B cell (primary cell): Measurements from ENCODE around the gene KRAS. TPM values are rescaled to one million over a fixed set of nuclear protein-coding genes. Genes with fewer than 3 reads are reported as not detected.

ENCODE experiments used
- ATAC-seq: fragments of 200-7000 bp; cut with Tn5 transposase; one replicate; pipeline ENCODE4 v1.10.0; 2021; ENCODE audit warnings: low read depth, mild to moderate bottlenecking, moderate number of reproducible peaks, moderate library complexity
- CTCF ChIA-PET: fragments of 350-600 bp; sonication (Branson Sonifier 250); formaldehyde crosslinking; loops from one replicate; lab custom pipeline; 2021; ENCODE audit warnings: antibody characterized with exemption, inconsistent platforms; lab: Charles Lee
- POLR2A ChIA-PET: fragments of 350-600 bp; sonication (Branson Sonifier 250); formaldehyde crosslinking; loops from one replicate; lab custom pipeline; 2021; ENCODE audit warnings: antibody characterized with exemption; lab: Charles Lee
- DNase-seq: peaks from one replicate; pipeline ENCODE4 v3.0.0; 2013
- H2AFZ ChIP-seq: 2 replicates; pipeline ENCODE4 v1.6.1; 2012; ENCODE audit warnings: mild to moderate bottlenecking, low read depth, low read length; ENCODE audit not compliant: insufficient read depth, poor library complexity, severe bottlenecking
- H3K27ac ChIP-seq, 2 donors: 1 replicate in 1 of 2; 2 replicates in 1 of 2; pipeline ENCODE4 v1.5.1; 2012 to 2013; ENCODE audit warnings: low read length in 2 of 2, mild to moderate bottlenecking in 2 of 2, moderate library complexity in 1 of 2
- H3K27me3 ChIP-seq, 4 experiments: fragments of 200-600 bp in 1 of 4; sonication (generic) in 1 of 4; replicated peaks in 1 of 4; 1 replicate in 2 of 4; 2 replicates in 2 of 4; pipeline versions ENCODE4 v1.6.1 to v1.7.0; 2013 to 2016; ENCODE audit warnings: low read length in 3 of 4, mild to moderate bottlenecking in 2 of 4, mixed read lengths in 1 of 4, moderate library complexity in 1 of 4; ENCODE audit not compliant: insufficient read depth in 4 of 4, control insufficient read depth in 3 of 4; ENCODE audit errors: control extremely low read depth in 1 of 4
- H3K36me3 ChIP-seq, 2 experiments: replicated peaks in 1 of 2; 1 replicate in 1 of 2; 2 replicates in 1 of 2; pipeline versions ENCODE4 v1.6.1 to v1.7.1; 2013; ENCODE audit warnings: low read length in 1 of 2; ENCODE audit not compliant: insufficient read depth in 2 of 2, control insufficient read depth in 1 of 2; ENCODE audit errors: control extremely low read depth in 1 of 2, extremely low read depth in 1 of 2
- H3K4me1 ChIP-seq, 2 donors: fragments of 200-600 bp in 1 of 2; sonication (generic) in 1 of 2; 1 replicate in 1 of 2; 2 replicates in 1 of 2; pipeline versions ENCODE4 v1.5.1 to v1.6.1; 2013 to 2017; ENCODE audit warnings: low read length in 2 of 2; ENCODE audit not compliant: control insufficient read depth in 2 of 2, insufficient read depth in 2 of 2
- H3K4me2 ChIP-seq: replicated peaks from 2 replicates; pipeline ENCODE3; 2012; ENCODE audit warnings: mild to moderate bottlenecking, low read depth, low read length; ENCODE audit not compliant: poor library complexity, severe bottlenecking
- H3K4me3 ChIP-seq, 5 experiments: fragments of 200-600 bp in 1 of 5; sonication (generic) in 1 of 5; 1 replicate in 3 of 5; 2 replicates in 2 of 5; pipeline versions ENCODE4 v1.5.1 to v1.7.0; 2011 to 2016; ENCODE audit warnings: low read length in 4 of 5, mild to moderate bottlenecking in 4 of 5, low read depth in 2 of 5, control low read depth in 1 of 5, moderate library complexity in 1 of 5; ENCODE audit not compliant: insufficient read depth in 1 of 5; ENCODE audit errors: control extremely low read depth in 1 of 5, extremely low read depth in 1 of 5
- H3K79me2 ChIP-seq: fragments of 200-600 bp; sonication (generic); one replicate; pipeline ENCODE4 v1.6.0; 2016; ENCODE audit warnings: low read length; ENCODE audit not compliant: control insufficient read depth, insufficient read depth
- H3K9ac ChIP-seq: fragments of 200-600 bp; sonication (generic); 2 replicates; pipeline ENCODE4 v1.6.1; 2017; ENCODE audit warnings: mild to moderate bottlenecking, low read length, moderate library complexity
- H3K9me3 ChIP-seq, 3 donors: one replicate each; pipeline versions ENCODE4 v1.6.1 to v1.7.1; 2013; ENCODE audit warnings: low read length in 2 of 3; ENCODE audit not compliant: control insufficient read depth in 2 of 3, insufficient read depth in 1 of 3; ENCODE audit errors: control extremely low read depth in 1 of 3
- H4K20me1 ChIP-seq: 2 replicates; pipeline ENCODE4 v1.6.0; 2012; ENCODE audit warnings: mild to moderate bottlenecking, low read length; ENCODE audit not compliant: insufficient read depth, control insufficient read depth, poor library complexity, severe bottlenecking
- H3K27ac Mint-ChIP-seq: one replicate; pipeline ENCODE4 v1.8.0; 2021; ENCODE audit warnings: mixed read lengths
- H3K27me3 Mint-ChIP-seq: one replicate; pipeline ENCODE4 v1.8.0; 2021; ENCODE audit warnings: mixed read lengths
- H3K4me1 Mint-ChIP-seq: one replicate; pipeline ENCODE4 v1.8.0; 2021; ENCODE audit warnings: mixed read lengths
- H3K4me3 Mint-ChIP-seq: one replicate; pipeline ENCODE4 v1.8.0; 2021; ENCODE audit warnings: mixed read lengths
- H3K9me3 Mint-ChIP-seq: one replicate; pipeline ENCODE4 v1.8.0; 2022; ENCODE audit warnings: mixed read lengths; ENCODE audit not compliant: insufficient read depth
- CTCF ChIP-seq: fragments of 200-600 bp; IDR thresholded peaks from one replicate; pipeline ENCODE4 v1.8.0; 2022; ENCODE audit warnings: antibody characterized with exemption, mild to moderate bottlenecking
- EZH2 ChIP-seq: IDR thresholded peaks from 2 replicates; pipeline ENCODE4 v1.6.1; 2012; ENCODE audit warnings: borderline replicate concordance, low read depth, mild to moderate bottlenecking, moderate library complexity, low read length; ENCODE audit not compliant: insufficient read depth, poor library complexity, severe bottlenecking
- WGBS: methylation state at CpG from one replicate; pipeline ENCODE4 v1.1.5; 2013; ENCODE audit warnings: missing lambda C conversion rate; ENCODE audit not compliant: insufficient coverage; 5-methylcytosine and 5-hydroxymethylcytosine counted together
- intact Hi-C: fragments of 100-400 bp; cut with micrococcal nuclease; formaldehyde crosslinking; loops from one replicate; pipeline ENCODE4 v1.10.0; 2022
- polyA plus RNA-seq: library from polyadenylated mRNA; depleted of rRNA; stranded (reverse); fragments of >200 nt; gene quantifications from 2 replicates; pipeline ENCODE4 v1.2.3, GENCODE V29; 2012
- total RNA-seq, 2 donors: library from RNA; stranded (reverse); fragments of 120-200 nt in 1 of 2; gene quantifications; 1 replicate in 1 of 2; 2 replicates in 1 of 2; pipeline versions ENCODE4 v1.2.3 to v1.2.4, GENCODE V29; 2013 to 2022

KRAS gene
- total and polyA plus RNA-seq, 2 donors (not counting 1 experiment from before 2014, with no cell fraction given) = 7.2 to 41.8 TPM

GRCh38 chr12:25195056-25195971 lies 55.4 kb downstream of the KRAS start, which contains the start of the genes DNAI7 and ETFRF1:
DNAI7 (minus strand) TSS chr12:25195160; CDS start chr12:25195078, 82 bp downstream.
ETFRF1 (plus strand) TSS chr12:25195237; CDS start chr12:25203957, 8,720 bp downstream.
- no peak for TF ChIP-seq EZH2
- Histone ChIP-seq H3K9me3 (no peaks in the 10 kb centered on the region), H3K36me3 (no peaks in the 10 kb centered on the region), H3K4me1 (peaks cover 14 to 18% of the 10 kb centered on the region in 2 donors), H3K9ac (peak within 1 kb of the TSS; percentile 88), H4K20me1 (no peaks in the 10 kb centered on the region), H3K27ac (peak within 1 kb of the TSS; percentile 92 to 95), H3K4me2 (peak within 1 kb of the TSS; percentile 82), H3K27me3 (no peaks in the 10 kb centered on the region), H3K4me3 (peak within 1 kb of the TSS; percentile 83 to 94 (median 93)), H2AFZ (peak within 1 kb of the TSS; percentile 74), H3K79me2 (peaks cover 19% of the 10 kb centered on the region)
- intact Hi-C loops = loop anchor here (1.0 to 10.0 kb wide), 5 partner anchors 15 to 1739 kb away; partner anchors contain the start of genes FGFR1OP2 and INTS13
- no peaks in the 10 kb centered on the region for H3K27me3 Mint-ChIP-seq
- peak within 1 kb of the TSS; percentile 98 for H3K4me3 Mint-ChIP-seq
- peaks cover 40% of the 10 kb centered on the region for H3K4me1 Mint-ChIP-seq
- peak; percentile 98 for DNase-seq
- ATAC-seq = peak; percentile 97
- peak within 1 kb of the TSS; percentile 97 for H3K27ac Mint-ChIP-seq
- WGBS = 0% methylated on average over 43 of the region's 54 CpGs
- H3K9me3 Mint-ChIP-seq = no peaks in the 10 kb centered on the region
- ChIA-PET CTCF (interaction anchor here (0.6 to 1.7 kb wide), 11 partner anchors 9 to 192 kb away, joined by 3 to 20 read pairs (median 4); a partner anchor contains a TSS), POLR2A (interaction anchor here (0.9 to 2.2 kb wide), 5 partner anchors 37 to 192 kb away, joined by 3 to 10 read pairs (median 4); a partner anchor contains a TSS)

- H3K27me3 Mint-ChIP-seq = no peaks in the 10 kb centered on the region
- peak overlapping the region; percentile 98 for H3K4me3 Mint-ChIP-seq
- ChIA-PET POLR2A (interaction anchor here (0.9 to 2.2 kb wide), 4 partner anchors 37 to 193 kb away, joined by 3 to 10 read pairs (median 4); a partner anchor contains a TSS), CTCF (interaction anchor here (0.6 to 1.7 kb wide), 12 partner anchors 8 to 193 kb away, joined by 3 to 20 read pairs (median 4); a partner anchor contains a TSS)
- H3K27ac Mint-ChIP-seq = peak overlapping the region; percentile 97
- no peak for DNase-seq
- peaks cover 14 to 18% of the 10 kb centered on the region in 2 donors for H3K4me1 ChIP-seq
- peak overlapping the region; percentile 83 to 94 (median 93) for H3K4me3 ChIP-seq
- intact Hi-C loops = loop anchor here (1.0 to 10.0 kb wide), 5 partner anchors 16 to 1740 kb away; partner anchors contain the start of genes FGFR1OP2 and INTS13
- H3K27ac ChIP-seq = peak overlapping the region; percentile 92 to 95
- TF ChIP-seq CTCF (no peak), EZH2 (no peak)
- no peaks in the 10 kb centered on the region for H3K36me3 ChIP-seq
- no peaks in the 10 kb centered on the region for H3K9me3 Mint-ChIP-seq
- H3K9ac ChIP-seq = peak overlapping the region; percentile 88
- H3K4me2 ChIP-seq = peak overlapping the region; percentile 82
- peaks cover 19% of the 10 kb centered on the region for H3K79me2 ChIP-seq
- no peak for ATAC-seq
- H2AFZ ChIP-seq = peak overlapping the region; percentile 74
- no peaks in the 10 kb centered on the region for H4K20me1 ChIP-seq
- no peaks in the 10 kb centered on the region for H3K9me3 ChIP-seq
- WGBS = 10% methylated on average over 11 of the region's 11 CpGs
- peaks cover 39% of the 10 kb centered on the region for H3K4me1 Mint-ChIP-seq
- no peaks in the 10 kb centered on the region for H3K27me3 ChIP-seq
These were observed 56.0 kb downstream of the KRAS start for GRCh38 chr12:25194722-25195055.
